NCI-H146 treated with DMSO at 0.1 percent for 48 hours (cell line): ENCODE results near the gene CDC42SE2.
"Not testable (repeated sequence)": the region's sequence is repeated elsewhere in the genome, so short reads cannot be mapped to it uniquely, and the experiment has no call there.

Experiments used
- DNase-seq: peaks from one replicate; lab custom pipeline; 2025; ENCODE audit not compliant: unreplicated experiment; lab: John Stamatoyannopoulos, UW

The CDC42SE2 gene

GRCh38 chr5:131316822-131317221, 53.0 kb downstream of the CDC42SE2 start:
- DNase-seq, result no peak

GRCh38 chr5:131318455-131318854, 54.6 kb downstream of the CDC42SE2 start:
- no peak for DNase-seq

- no peak for DNase-seq
Measured at GRCh38 chr5:131321066-131321465, 57.2 kb downstream of the CDC42SE2 start.

GRCh38 chr5:131322926-131323325, 59.1 kb downstream of the CDC42SE2 start:
- no peak for DNase-seq

- no peak for DNase-seq
Measured at GRCh38 chr5:131323378-131323777, 59.5 kb downstream of the CDC42SE2 start.

GRCh38 chr5:131324303-131324702, 60.5 kb downstream of the CDC42SE2 start:
- no peak for DNase-seq

GRCh38 chr5:131328536-131329285, 64.9 kb downstream of the CDC42SE2 start:
- DNase-seq, result no peak

GRCh38 chr5:131329286-131329560, 65.4 kb downstream of the CDC42SE2 start:
- DNase-seq, result no peak

GRCh38 chr5:131330031-131330430, 66.2 kb downstream of the CDC42SE2 start:
- DNase-seq, result no peak

- DNase-seq, result not testable (repeated sequence)
Measured at GRCh38 chr5:131335756-131336155, 71.9 kb downstream of the CDC42SE2 start.

- DNase-seq, result not testable (repeated sequence)
Measured at GRCh38 chr5:131336801-131337200, 72.9 kb downstream of the CDC42SE2 start.

- not testable (repeated sequence) for DNase-seq
Measured at GRCh38 chr5:131337240-131338050, 73.6 kb downstream of the CDC42SE2 start.

- no peak for DNase-seq
Measured at GRCh38 chr5:131338051-131338453, 74.2 kb downstream of the CDC42SE2 start.

- not testable (repeated sequence) for DNase-seq
Measured at GRCh38 chr5:131344288-131344687, 80.4 kb downstream of the CDC42SE2 start.

GRCh38 chr5:131346204-131346603, 82.4 kb downstream of the CDC42SE2 start:
- DNase-seq, result not testable (repeated sequence)

GRCh38 chr5:131353991-131354390, 90.1 kb downstream of the CDC42SE2 start:
- DNase-seq, result no peak

GRCh38 chr5:131355971-131356528, 92.2 kb downstream of the CDC42SE2 start:
- DNase-seq, result no peak

GRCh38 chr5:131356619-131357018, 92.8 kb downstream of the CDC42SE2 start:
- DNase-seq, result no peak

GRCh38 chr5:131357739-131358561, 94.1 kb downstream of the CDC42SE2 start:
- DNase-seq, result no peak

- no peak for DNase-seq
Measured at GRCh38 chr5:131361677-131362315, 97.9 kb downstream of the CDC42SE2 start.
